Fibroblast of peridontal ligament (primary cell): ENCODE measurements around the gene CREB3L4.

Experiments used
- DNase-seq: peaks from one replicate; pipeline ENCODE4 v3.0.0-alpha.2; 2010; ENCODE audit errors: extremely low read depth

Gene CREB3L4, protein sequence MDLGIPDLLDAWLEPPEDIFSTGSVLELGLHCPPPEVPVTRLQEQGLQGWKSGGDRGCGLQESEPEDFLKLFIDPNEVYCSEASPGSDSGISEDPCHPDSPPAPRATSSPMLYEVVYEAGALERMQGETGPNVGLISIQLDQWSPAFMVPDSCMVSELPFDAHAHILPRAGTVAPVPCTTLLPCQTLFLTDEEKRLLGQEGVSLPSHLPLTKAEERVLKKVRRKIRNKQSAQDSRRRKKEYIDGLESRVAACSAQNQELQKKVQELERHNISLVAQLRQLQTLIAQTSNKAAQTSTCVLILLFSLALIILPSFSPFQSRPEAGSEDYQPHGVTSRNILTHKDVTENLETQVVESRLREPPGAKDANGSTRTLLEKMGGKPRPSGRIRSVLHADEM

GRCh38 chr1:153967107-153967999 lies at the start of gene CREB3L4:
TSS of gene CREB3L4 (plus strand) at chr1:153967902. CDS start at chr1:153968526, 624 bp downstream.
- DNase-seq: peak; percentile 98

DNA sequence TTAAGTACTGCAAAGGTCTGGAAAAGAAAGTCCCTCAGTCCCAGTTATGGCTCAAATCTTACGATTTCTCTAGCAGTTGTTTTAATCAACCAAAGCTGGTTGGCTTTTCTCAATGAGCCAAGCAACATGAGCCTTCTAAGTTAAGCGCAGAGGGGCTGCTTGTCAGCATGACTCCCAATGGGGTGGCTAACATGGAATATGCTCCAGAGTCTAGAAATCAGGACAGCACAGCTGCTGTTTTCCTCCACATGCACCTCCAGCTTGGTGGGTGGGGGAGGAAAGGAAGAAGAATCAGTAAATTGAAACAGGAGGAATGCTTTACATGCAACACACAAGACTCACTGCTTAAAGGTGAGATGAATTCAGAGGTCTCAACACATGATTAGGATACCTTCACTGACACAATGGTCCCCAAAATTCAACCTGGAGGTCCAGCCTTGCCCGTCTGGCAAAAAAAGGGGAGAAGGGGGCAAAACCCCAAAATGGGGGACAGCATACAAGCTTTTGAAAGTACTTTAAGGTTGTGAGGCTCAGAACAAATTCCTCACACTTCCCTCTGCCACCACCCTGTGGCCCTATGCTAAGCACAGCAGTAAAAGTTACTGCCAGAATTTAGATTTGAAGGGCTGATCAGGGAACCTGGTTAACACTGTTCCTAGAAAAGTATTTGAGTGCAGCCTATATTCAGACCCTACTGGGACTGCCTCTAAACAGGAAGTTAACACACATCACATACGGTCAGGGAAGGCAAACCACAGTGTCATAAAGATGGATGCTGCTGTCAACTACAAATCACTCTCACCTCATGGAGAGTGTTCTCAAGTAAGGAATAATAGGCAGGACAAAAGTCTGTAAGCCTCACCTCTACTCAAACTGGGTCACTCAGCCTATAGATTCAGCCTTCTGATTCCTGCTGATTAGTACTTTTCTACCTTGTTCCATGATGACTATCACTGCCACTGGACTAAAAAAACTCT lies 47.5 kb upstream of the CREB3L4 start:
- DNase-seq: peak; percentile 41

DNA sequence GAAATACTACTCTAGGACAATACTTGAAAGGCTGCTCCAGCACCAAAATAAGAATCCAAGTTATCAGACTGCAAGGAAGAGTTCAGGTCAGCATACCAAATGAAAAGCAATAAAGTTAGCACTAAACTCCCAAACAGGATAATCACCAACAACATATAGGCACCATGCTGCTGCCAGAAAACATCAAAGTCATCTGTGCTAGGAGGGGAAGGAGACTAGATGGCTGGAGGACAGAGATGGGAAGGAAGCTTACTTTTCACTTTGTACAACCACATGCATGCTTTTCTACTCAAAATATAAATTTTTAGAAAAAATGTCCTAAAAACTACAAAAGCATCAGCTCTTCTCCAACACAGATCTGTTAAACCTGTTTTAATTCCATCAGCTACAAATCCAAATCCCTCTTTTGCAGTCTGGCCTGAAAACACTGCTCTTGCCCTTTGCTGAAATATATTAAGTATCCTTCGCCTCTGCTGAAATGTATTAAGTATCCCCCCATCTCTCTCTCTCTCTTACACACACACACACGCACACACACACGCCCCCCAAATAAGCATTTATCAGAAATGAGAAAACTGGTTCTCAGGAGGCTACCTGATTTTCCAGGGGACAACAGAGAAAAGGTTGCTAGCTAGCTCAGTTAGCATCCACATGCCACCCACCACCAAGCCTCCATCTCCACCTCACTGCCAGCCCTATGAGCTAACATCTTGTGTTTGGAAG lies 46.5 kb upstream of the CREB3L4 start:
- DNase-seq: no peak

DNA sequence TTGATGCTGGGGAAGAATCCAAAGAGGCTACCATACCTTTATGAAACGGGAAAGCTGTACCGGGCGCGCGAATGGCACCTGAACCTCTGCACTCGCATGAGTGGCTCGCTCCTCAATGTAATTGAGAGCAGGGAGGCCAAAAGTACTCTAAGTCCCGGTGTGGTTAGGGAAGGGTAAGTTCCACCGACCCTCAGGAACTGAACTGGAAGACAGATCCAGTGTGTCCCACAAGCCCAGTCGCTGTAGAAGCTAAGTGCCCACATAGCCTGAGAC lies 46.0 kb upstream of the CREB3L4 start:
- DNase-seq: no peak

- DNase-seq: no peak
Measured at GRCh38 chr1:153922076-153922971, 45.4 kb upstream of the CREB3L4 start.

GRCh38 chr1:153922972-153923925 lies 44.5 kb upstream of the CREB3L4 start, which contains the start of gene GATAD2B:
TSS of gene GATAD2B (minus strand) at chr1:153922972. CDS start at chr1:153828347, 94,625 bp downstream.
- DNase-seq: peak; percentile 100

DNA sequence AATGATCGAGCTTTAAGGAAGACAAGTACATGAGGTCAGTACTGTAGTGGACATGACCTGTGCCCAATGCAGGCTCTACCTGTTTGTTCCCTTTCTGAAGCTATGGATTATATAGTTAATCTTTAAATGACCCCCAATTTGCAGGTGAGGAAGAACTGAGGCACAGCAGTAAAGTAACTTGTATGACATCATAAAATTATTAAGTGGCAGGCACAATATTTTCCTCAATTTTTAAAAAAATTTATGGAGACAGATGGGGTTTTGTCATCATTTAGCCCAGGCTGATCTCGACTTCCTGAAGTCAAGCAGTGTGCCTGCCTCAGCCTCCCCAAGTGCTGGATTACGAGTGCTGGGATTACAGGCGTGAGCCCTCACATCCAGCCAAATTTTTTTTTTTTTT lies 41.3 kb upstream of the CREB3L4 start:
- DNase-seq: no peak

DNA sequence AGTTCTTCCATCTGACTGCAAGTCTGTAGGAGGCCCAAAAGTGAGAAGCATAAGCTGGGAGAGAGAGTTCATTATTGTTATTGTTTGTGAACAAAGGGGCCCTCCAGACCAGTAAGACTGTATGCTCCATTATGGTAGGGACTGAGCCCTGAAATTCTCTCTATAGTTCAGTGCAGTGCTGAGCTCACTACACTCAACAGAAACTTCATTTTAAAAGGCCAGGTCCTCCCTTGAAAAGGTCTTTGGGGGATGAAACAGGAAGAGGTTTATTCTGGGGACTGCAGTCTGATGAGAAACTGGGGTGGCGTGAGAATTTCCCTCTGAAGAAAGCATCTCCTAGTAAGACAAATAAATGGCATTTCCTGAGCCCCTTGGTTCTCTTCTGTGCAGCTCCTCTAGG lies 39.5 kb upstream of the CREB3L4 start:
- no peak for DNase-seq

- DNase-seq: peak; percentile 42
Measured at GRCh38 chr1:153928791-153929341, 38.8 kb upstream of the CREB3L4 start.

DNA sequence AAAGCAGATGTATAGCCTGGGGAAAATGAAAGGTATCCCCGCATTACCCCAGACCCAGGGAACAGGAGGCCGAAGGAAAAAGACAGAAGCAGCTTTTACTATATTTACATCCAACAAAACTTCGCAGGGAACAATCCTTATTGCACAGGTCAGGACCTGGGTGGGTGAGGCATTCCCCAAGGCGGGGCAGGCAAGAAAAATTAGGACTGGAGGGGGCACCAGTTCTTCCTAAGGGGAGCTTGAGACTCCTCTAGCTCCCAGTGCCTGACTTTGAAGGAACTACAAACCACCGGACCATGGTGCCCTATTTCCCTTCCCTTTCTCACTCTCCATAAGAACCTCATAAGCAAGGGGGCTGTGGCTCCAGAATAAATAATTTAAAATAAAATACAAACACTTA lies 38.3 kb upstream of the CREB3L4 start:
- no peak for DNase-seq

DNA sequence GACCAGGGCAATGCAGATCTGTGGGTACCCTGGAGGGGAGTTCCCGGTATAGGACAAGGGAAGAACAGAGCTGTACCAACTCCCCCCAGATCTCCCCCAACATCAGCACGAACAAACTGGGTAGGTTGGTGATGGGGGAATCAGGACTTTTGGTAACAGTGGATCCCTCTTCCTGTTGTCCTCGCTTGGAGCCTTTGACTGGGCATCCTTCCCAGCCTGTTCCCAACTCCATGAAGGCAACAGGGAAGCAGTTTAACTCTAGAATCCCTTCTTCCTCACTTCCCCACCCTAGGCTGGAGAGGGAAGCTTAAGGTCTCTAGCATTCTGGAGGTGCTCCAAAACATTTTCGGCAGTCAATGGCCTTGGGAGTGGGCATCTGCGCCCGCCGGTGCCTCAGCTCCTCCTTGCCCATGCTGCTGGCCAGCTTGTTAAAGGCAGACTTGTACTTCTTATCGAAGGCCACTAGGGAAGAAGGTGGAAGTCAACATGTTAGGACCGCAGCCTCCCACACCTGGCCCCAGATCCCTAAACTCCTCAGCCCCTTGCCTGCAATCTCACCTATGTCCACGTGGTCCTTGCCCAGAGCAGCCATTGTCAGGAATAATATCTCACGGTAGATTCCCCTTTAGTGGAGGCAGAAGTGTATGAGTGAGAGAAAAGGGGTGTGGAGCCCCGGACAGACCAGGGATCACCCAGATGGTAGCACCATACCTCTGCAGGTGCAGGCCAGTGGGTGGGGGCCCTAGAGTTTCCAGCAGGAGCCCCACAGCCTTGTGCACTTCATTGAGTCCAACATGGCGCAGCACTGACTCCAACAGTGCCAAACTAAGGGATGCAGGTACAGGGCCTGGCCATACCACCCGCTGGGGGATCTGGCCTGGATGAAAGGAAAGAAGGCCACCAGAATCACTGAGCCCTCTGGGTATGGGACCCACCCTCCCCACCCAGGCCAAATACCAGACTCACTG lies 37.4 kb upstream of the CREB3L4 start:
- no peak for DNase-seq

GRCh38 chr1:153932156-153933131 lies 35.3 kb upstream of the CREB3L4 start:
- DNase-seq: no peak

DNA sequence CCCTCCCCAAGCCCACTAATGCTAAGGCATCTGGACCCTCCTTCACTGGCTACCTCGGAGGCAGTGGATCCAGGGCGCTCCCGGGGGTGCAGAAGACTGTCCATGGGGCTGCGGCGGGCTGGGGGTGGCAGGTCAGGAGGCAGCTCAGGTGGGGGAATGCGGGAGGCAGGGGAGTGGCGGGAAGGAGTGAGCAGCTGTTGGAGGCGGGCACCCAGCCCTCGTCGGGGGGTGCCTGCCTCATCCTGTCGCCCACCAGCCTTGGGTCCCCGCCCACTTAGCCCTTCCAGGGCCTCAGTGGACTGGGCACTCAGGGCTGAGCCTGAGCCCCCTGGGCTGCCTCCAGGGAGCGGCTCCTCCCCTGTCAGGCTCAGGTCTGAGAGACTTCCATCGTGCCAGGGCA lies 34.3 kb upstream of the CREB3L4 start:
- no peak for DNase-seq

- no peak for DNase-seq
Measured at GRCh38 chr1:153933955-153934354, 33.7 kb upstream of the CREB3L4 start.

DNA sequence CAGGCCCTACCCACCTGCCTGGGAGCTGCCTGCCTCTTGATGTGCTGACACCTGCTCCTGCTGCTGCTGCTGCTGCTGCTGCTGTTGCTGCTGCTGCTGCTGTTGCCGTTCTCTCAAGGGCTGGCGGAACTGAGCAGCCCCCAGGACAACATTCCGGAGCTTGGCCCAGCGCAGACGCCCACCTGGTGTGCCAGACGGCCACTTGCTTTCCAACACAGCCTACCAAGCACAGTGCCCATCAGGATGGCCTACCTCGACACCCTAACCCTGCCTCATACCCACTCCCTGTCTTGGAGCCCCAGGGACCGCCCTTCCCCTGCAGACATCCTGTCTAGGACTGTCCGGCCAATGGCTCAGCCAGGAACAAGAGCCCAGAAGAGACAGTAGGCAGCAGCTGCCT lies 33.0 kb upstream of the CREB3L4 start:
- DNase-seq: no peak
